HG02981 (cell line): ENCODE measurements around the gene STAT5A.
"Not testable (repeated sequence)": the region's sequence is repeated elsewhere in the genome, so short reads cannot be mapped to it uniquely, and the experiment has no call there.

Experiments used
- ATAC-seq: cut with Tn5 transposase; IDR thresholded peaks from one replicate; pipeline ENCODE4 v1.9.1; 2021; ENCODE audit warnings: mild to moderate bottlenecking, moderate library complexity; ENCODE audit not compliant: unreplicated experiment

STAT5A gene

DNA sequence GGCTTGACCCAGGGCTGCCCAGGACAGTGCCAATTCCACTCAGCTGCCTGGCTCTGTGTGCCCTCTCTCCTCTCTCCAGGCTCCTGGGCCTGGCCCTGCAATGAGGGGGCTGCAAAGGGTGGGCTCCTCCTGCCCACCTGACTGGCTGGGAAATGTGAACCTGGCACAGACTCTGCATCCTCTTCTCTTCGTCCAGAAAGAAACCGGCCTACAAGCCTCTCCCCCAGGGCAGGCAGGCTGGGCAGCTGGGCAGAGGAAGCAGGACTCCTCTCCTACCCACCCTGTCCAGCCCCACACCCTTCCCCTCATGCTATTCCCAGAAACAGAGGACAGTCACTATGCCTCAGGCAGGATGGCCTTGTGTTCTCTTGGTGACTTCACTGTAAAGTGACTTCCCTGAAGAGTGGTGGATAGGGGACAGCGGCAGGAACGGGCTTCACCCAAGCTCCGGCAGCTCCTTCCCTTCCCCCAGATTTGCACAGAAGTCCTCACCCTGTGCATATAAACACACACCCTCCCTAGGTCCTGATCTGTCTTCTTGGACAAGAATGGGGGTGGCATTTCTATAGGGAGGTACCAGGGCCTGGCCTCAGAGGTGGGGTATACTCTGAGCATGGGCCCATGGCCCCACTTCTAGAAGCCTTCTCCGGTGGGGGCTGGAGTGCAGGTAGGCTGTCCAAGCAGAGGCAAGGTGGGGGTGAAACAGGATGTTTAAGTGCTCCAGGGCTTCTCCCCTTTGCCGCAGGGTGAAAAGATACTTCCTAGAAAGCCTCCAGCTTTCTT lies 4.9 kb upstream of the STAT5A start:
- ATAC-seq: no peak

DNA sequence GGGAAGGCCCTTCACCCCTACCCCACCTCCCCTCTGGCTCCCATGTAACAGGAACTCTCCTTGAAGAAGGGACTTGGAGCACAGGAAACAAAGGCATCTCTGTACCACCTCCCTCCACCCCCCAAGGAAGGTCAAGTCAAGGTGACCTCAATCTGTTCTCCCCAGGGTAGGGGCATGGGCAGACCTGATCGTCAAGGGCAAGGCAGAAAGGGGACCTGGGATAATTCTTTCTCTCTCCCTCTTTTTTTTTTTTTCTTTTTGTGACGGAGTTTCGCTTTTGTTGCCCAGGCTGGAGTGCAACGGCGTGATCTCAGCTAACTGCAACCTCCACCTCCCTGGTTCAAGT lies 4.3 kb upstream of the STAT5A start:
- ATAC-seq: no peak

DNA sequence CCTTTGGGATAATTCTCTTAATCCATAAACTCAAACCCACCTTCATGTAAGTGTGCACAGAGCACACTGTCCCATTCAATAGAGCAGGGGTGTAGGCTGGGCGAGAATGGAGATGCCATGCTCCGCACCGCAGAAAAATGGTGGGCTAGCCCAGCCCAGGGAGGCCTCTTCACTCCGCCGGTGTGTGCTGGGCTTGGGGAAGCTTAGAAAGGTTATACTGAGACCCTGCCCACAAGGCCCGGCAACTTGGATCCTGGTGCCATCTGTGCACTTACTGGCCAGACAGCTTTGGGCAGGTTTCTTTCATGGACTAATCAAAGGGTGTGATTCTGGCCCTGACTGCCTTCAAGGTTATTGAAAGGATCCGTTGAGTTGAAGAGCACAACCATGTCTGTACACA lies 3.7 kb upstream of the STAT5A start:
- no peak for ATAC-seq

DNA sequence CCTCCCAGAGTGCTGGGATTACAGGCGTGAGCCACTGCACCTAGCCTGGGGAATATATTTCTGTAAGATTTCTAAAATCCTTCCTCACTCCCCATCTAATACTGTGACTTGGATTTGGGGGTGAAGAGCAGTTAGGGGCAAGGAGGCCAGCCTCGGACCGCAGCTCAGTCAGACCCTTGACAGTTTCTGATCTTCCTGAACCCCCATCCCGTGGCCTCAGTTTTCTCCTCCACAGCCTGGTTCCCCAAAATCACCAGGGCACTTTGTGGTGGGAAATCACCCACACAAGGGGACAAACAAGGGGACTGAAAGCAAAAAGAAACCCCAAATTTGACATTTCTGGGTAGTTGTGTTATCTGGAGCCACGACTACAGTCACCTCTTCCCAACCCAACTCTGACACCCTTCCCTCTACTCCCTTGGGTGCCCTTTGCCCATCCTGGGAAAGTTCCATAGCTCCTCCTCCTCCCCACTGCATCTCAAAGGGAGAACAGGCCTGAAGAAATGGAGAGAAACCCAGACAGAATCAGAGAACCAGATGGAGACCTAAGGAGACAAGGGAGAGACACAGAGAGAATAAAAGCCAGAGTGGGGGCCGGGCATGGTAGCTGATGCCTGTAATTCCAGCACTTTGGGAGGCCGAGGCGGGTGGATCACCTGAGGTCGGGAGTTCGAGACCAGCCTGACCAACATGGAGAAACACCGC lies 2.8 kb upstream of the STAT5A start:
- no peak for ATAC-seq

DNA sequence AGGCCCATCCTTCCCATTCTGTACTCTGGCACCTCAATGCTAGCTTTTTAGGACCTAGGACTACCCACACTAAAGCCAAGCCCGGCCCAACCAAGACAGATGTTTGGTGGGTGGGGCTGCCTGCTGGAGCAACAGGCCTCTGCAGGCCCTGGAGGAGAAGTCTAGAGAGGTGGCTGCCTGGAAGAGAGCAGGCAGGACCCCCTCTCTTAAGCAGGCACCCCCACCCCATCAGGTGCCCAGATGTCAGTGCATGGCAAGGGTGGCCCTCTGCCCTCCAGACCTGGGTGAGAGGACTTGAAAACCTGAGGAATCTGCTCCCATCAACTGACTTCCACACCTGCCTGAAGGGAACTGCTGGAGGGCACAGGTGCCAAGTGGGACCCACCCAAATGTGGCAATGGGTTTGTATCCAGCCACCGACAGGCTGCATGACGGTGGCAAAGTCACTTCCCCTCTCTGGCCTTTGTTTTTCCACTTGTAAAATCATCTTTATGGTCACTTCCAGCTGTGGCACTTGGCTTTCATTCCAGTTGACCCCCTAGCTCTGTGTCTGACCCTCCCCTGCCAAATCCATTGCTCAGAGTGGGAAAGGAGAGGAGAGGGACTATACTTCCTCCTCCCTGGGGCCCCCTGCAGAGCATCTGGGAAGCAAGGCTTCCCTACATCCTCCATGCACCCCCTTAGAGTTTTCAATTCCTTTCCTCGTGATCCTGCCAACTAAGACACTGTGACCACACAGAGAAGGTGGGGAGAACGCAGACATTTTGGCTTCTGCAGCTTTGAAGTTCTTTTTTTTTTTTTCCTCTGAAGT lies 1.7 kb upstream of the STAT5A start:
- no peak for ATAC-seq

DNA sequence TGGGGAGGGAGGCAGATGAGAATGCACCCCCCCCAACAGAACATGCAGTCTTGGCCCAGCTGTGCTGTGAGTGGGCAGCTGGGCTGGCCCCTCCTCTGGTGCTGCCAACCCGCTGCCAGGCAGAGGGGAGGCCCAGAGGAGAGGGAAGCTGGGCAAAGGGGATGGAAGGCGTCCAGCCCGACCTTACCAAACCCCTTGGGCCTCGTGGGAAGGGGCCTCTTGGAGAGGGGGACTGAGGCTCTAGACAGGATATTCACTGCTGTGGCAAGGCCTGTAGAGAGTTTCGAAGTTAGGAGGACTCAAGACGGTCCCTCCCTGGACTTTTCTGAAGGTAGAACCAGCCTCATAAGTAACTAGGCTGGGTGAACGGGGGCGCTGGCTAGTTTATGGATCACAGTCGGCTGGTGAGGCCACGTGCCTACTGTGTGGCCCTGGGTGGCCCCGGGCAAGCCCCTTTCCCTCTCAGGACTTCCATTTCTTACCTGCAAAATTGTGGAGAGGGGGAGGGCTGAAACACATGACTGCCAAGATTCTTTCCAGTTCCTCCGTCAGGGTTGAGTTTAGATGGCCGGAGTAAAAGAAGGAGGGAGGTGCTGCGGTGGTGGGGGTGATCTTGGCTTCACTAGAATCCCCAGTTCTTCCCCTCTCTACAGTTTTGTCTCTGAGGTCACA lies 857 bp upstream of the STAT5A start:
- ATAC-seq: no peak

DNA sequence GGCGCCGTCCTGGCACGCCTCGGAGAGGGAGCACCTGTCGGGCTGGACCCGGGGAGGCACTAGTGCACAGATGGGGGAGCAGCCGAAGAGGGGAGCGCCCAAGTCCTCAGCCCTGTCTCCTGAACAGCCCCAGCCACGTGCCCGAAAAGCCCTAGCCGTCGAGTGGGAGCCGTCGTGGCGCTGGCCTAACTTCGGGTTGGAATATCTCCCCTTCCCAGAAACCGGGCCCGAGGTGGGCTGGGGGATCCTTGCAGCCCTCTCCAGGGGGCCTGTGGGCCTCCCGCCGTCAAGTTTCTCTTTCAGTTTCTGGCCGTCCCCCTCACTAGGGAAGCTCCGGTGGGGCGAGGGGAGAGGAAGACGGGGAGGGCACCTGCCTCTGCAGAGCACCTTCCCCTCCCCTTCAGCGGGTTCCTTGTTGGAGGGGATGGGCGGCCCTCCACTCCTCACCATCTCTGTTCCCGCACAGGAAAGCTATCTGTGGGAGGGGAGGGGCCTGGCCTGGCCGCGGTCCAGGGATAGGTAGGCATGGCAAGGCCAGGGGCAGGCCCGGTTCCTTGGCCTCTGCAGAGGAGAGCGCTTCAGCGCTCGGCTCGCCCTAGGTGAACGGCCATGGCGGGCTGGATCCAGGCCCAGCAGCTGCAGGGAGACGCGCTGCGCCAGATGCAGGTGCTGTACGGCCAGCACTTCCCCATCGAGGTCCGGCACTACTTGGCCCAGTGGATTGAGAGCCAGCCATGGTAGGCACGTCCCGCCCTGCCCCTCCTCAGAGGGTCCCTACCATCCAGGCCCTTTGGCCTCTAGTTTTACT lies 709 bp downstream of the STAT5A start:
- peak; percentile 21 for ATAC-seq

DNA sequence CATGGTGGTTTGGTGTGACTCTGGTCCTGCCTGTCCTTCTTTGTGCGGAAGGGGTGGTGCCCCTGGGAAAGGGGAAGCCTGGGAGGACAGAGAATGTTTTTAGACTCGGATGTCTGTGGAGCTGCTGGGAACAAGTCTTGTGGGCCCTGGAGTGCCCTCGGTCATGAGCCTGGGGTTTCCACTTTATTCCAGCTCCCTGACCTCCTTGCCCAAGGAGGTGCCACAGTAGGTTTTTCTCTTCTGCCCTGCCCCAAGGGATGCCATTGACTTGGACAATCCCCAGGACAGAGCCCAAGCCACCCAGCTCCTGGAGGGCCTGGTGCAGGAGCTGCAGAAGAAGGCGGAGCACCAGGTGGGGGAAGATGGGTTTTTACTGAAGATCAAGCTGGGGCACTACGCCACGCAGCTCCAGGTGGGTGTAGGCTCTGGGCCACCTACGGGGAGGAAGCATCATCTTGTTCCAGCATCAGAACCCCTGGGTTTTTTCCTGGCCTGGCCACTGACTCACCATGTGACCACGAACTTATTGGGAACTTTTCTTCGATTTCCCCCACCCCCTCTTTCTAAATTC lies 1.4 kb downstream of the STAT5A start:
- ATAC-seq: no peak

DNA sequence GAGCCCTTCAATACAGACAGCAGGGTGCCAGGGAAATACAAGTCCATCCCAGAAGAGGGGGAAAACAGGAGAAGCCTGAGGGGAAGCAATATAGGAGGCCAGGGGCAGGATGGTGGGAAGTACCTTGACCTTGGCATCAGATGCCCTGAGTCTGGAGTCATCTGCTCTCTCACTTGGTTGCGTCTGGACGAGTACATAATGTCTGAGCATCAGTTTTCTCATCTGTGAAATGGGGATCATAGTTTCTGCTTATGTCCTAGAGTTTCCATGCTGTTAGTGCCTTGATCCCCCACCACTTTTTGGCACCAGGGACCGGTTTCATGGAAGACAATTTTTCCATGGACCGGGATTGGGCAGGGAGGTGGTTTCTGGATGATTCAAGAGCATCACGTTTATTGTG lies 2.3 kb downstream of the STAT5A start:
- no peak for ATAC-seq

DNA sequence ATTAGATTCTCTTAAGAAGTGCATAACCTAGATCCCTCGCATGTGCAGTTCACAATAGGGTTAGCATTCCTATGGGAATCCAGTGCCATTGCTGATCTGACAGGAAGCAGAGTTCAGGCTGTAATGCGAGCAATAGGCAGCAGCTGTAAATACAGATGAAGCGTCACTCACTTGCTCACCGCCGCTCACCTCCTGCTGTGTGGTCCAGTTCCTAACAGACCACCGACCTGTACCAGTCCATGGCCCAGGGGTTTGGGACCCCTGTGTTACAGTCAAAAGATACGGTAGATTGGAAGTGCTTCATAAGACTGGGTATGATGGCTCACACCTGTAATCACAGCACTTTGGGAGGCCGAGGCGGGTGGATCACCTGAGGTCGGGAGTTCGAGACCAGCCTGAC lies 2.8 kb downstream of the STAT5A start:
- no peak for ATAC-seq

DNA sequence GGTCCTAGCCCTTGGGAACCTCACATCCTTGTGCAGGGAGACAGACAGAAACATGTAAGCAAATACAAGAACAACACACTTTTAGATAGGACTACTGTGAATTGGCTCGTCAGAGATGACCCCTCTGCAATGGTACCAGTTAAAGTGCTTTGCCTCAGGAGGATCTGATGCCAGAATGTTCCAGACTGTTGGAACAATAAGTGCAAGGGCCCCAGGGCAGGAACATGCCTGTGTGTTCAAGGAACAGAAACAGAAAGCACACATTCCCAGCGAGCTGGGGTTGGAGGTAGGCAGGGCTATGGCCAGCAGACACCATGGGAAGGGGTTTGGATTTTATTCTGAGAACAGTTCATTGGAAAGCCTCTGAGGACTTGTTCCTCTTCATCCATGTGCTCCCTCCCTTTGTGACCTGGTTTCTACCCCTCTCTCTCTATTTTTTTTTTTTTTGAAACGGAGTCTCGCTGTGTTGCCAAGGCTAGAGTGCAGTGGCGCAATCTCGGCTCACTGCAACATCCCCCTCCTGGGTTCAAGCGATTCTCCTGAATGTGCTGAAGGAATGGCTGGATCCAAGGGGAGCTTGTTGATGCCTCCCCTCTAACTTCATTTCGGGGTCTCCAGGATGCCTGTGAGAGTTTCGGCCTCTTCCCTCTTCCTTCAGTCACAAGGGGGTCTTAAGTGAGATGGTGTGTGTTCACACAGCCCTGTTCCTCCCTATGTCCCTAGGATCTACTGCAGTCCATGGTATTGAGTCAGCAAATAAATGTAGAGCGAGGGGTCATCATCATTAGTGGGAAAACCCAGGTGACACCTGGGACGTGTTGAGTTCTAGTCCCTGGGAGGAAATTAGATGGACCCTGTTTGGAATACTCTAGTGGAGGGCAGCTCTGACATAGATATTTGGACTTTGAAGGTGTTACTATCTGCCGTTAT lies 6.4 kb downstream of the STAT5A start:
- no peak for ATAC-seq

DNA sequence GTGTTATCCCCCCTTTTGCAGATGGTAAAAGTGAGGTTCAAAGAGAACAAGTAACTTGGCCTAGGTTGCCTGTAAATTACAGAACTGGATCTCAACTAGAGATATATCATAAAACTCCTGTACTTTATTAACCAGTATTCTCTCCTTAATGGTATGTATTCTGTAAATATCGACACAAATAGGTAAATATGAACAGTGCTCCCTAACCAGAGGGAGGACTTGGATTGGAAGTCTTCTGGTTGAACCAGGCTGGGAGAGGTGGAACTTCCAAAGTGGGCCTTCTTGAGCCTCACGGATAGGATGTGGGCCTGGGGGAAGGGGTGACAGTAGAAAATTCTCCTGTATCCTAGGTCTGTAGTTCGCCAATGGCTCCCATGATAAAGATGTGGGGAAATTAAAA lies 7.7 kb downstream of the STAT5A start:
- no peak for ATAC-seq

DNA sequence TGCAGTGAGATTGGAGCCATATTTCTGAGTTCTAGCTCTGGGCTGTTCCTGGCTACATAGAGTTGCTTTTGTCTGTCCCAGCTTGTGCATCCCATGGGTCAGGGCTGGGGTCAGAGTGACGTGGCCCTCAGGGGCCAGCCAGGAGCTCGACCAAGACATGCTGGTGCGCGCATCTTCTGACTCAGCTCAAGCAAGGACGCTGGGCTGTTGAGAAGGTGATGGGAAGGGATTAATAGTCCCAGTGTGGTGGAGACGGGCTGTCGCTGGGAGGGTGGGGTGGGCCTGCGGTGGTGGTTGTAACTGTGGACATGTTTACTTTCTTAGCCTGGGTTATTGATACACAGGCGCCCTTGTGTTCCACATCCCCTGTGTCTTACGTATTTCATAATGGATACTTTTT lies 9.5 kb downstream of the STAT5A start:
- ATAC-seq: not testable (repeated sequence)

DNA sequence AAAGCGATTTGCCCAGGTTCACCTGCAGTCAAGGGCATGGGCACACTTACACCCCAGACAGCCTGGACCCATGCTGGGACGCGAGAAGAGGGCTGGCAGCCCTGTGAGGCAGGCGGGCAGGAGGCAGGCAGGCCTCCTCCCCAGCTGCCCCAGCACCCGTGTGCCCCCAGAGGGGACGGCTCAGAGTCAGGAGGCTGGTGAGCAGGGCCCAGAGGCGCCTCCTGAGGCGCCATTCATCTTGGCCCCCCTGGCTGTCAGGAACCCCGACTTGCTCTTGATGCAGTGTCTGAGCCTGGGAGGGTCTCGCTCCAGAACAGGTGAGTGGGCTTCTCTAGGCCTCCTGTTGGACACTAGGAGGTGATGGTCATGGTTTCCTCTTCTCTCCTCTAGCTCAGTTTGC lies 11.1 kb downstream of the STAT5A start:
- not testable (repeated sequence) for ATAC-seq

DNA sequence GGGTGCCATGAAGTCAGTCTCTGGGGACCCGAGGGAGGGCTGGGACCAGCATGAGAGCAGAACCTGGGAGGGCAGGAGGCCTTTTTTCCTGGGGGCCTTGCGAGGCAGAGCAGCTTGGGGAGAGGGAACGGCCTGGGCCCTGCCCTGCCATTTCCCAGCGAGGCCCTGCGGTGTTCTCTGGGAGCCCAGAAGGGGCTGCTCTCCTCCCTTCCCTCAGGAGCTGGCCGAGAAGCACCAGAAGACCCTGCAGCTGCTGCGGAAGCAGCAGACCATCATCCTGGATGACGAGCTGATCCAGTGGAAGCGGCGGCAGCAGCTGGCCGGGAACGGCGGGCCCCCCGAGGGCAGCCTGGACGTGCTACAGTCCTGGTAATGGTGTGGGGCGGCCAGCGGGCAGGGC lies 11.6 kb downstream of the STAT5A start:
- not testable (repeated sequence) for ATAC-seq

DNA sequence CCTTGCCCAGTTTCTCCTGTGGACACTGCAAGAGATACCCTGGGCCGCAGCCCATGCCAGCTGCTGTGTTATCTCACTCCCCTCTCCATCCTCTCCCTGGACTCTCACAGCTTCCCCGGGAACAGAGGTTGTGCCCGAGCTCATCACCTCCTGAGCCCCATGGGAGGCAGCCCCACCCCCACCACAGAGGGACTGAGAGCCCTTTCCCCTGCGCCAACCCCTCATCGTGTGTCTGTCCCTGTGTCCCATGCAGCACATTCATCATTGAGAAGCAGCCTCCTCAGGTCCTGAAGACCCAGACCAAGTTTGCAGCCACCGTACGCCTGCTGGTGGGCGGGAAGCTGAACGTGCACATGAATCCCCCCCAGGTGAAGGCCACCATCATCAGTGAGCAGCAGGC lies 12.7 kb downstream of the STAT5A start:
- ATAC-seq: no peak

DNA sequence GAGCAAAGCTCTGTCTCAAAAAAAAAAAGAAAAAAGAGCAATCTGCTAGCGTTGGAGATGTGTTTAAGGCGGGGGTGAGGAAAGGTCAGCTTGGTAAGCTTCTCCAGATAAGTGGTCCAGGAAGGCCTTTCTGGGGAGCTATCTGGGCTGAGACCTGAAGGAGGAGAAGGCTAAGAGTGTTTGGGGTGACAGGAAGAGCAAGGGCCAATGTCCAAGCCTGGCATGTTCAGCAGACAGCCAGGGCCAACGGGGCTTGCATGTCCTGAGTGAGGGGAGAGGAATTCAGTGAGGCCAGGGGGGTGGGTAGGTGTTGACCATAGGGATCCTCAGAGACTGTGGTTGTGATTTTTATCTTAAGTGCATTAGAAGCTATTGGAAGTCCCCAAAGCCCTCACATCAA lies 15.4 kb downstream of the STAT5A start:
- no peak for ATAC-seq

DNA sequence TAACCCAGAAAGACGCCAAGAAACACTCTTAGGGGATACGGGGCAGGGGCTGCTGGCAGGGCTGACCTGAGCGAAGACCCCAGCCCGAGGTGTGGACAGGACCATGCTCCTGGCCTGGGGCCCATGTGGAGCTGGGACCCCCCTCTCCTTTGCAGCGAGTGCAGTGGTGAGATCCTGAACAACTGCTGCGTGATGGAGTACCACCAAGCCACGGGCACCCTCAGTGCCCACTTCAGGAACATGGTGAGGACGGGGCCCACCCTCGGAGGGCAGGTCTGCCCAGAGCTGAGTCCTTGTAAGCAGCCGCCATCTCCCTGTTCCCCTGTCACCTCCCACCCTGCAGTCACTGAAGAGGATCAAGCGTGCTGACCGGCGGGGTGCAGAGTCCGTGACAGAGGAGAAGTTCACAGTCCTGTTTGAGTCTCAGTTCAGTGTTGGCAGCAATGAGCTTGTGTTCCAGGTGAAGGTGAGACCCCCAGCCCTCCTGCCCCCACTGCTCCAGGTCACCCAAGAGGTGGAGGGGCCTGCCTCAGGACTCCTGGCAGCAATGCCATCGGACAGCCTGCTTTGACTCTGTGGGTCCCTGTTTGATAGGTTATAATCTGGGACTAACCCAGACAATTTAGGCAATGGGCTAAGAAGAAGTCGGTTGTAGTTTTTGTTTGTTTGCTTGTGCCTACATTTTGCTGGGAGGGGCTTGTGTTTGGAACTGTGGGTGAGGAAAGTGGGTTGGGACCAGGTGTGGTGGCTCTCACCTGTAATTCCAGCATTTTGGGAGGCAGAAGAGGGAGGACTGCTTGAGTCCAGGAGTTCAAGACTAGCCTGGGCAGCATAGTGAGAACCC lies 16.1 kb downstream of the STAT5A start:
- no peak for ATAC-seq
